Stomach (tissue), 4 donors: ENCODE data around the gene DDX25.

ENCODE experiments used
- POLR2AphosphoS5 ChIP-seq, 3 donors: sonication (generic); formaldehyde crosslinking; IDR thresholded peaks; one replicate each; pipeline ENCODE4 v1.6.1; 2016; ENCODE audit warnings: antibody characterized with exemption in 3 of 3
- TF ChIP-seq, protein P1 (sequence below), 7 experiments: fragments of 450-650 bp in 4 of 7; fragments of 200-600 bp in 3 of 7; sonication (generic) in 3 of 7; IDR thresholded peaks; one replicate each; pipeline ENCODE4 v1.5.1; 2016 to 2019; ENCODE audit warnings: antibody characterized with exemption in 7 of 7, control low read depth in 2 of 7, mild to moderate bottlenecking in 1 of 7

DNA sequence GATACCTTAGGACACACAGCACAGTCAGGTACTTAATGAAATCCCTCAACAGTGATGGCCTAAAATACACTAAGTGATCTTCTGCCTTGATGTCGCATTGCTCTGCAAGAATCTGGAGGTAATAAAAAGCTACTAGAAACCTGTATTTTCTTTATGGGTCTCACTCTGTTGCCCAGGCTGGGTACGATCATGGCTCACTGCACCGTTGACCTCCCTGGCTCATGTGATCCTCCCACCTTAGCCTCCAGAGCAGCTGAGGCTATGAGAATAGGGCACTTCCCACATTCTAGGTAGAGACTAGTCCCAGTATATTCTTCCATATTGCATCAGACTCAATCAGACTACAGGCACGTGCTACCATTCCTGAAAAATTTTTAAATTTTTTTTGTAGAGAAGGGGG lies 63.2 kb downstream of the DDX25 start:
- TF ChIP-seq, protein P1, sequence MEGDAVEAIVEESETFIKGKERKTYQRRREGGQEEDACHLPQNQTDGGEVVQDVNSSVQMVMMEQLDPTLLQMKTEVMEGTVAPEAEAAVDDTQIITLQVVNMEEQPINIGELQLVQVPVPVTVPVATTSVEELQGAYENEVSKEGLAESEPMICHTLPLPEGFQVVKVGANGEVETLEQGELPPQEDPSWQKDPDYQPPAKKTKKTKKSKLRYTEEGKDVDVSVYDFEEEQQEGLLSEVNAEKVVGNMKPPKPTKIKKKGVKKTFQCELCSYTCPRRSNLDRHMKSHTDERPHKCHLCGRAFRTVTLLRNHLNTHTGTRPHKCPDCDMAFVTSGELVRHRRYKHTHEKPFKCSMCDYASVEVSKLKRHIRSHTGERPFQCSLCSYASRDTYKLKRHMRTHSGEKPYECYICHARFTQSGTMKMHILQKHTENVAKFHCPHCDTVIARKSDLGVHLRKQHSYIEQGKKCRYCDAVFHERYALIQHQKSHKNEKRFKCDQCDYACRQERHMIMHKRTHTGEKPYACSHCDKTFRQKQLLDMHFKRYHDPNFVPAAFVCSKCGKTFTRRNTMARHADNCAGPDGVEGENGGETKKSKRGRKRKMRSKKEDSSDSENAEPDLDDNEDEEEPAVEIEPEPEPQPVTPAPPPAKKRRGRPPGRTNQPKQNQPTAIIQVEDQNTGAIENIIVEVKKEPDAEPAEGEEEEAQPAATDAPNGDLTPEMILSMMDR (IDR thresholded peaks at IDR 0.05) = no peak
- TF ChIP-seq POLR2AphosphoS5 (IDR thresholded peaks at IDR 0.05) = no peak
